ENCODE measurements around the gene SLC9A2.

The SLC9A2 gene

DNA sequence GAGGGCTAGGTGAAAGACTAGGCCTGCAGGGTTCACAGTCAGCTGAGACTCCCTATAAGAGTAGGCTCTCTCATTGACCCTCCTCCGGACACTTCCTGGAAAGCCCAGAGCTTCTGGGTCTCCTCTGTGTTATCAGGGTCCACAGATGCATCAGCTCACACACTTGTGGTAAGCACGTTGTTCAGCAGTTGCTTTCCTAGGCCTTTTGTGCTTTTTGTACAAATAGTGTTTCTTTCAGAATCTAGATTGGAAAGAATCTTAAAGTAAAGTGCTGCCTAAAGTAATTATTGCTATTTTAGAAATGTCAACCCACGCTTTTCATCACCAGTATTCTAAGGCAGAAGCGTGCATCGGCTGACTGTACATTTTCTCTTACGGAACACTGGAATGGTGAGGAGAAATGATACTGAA lies 15.5 kb downstream of the SLC9A2 start:
- DNase-seq (ENCODE audit: low read depth), result no peak
- TF ChIP-seq, protein P1, sequence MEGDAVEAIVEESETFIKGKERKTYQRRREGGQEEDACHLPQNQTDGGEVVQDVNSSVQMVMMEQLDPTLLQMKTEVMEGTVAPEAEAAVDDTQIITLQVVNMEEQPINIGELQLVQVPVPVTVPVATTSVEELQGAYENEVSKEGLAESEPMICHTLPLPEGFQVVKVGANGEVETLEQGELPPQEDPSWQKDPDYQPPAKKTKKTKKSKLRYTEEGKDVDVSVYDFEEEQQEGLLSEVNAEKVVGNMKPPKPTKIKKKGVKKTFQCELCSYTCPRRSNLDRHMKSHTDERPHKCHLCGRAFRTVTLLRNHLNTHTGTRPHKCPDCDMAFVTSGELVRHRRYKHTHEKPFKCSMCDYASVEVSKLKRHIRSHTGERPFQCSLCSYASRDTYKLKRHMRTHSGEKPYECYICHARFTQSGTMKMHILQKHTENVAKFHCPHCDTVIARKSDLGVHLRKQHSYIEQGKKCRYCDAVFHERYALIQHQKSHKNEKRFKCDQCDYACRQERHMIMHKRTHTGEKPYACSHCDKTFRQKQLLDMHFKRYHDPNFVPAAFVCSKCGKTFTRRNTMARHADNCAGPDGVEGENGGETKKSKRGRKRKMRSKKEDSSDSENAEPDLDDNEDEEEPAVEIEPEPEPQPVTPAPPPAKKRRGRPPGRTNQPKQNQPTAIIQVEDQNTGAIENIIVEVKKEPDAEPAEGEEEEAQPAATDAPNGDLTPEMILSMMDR (IDR thresholded peaks at IDR 0.05; ENCODE audit: insufficient read depth, low read depth, low read length, missing control alignments), result no peak

DNA sequence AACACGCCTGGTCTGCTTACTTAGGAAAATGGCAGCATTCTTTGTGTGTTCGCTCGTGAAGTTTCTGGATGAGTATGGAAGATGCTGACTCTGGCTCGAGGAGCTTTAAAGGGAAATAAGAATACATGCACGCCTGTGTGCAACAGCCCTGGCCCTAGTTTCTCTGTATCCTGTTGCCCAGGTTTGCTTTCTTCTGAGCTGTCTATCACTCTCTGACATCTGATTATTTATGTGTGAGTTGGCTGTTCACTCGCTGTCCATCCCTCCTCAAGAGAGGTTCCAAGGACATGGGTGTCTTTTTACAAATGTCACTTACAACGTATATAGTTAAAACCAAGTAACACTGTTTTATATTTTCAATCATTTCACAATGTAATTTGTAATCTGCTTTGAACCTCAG lies 16.0 kb downstream of the SLC9A2 start:
- DNase-seq (ENCODE audit: low read depth), result no peak
- TF ChIP-seq, protein P1 (IDR thresholded peaks at IDR 0.05; ENCODE audit: insufficient read depth, low read depth, low read length, missing control alignments), result no peak
- H3K4me3 ChIP-seq (ENCODE audit: low read length), result no peak overlapping the region

More for the DNA sequence above, 15.5 kb downstream of the SLC9A2 start:
- H3K4me3 ChIP-seq (ENCODE audit: low read length), result no peak overlapping the region

DNA sequence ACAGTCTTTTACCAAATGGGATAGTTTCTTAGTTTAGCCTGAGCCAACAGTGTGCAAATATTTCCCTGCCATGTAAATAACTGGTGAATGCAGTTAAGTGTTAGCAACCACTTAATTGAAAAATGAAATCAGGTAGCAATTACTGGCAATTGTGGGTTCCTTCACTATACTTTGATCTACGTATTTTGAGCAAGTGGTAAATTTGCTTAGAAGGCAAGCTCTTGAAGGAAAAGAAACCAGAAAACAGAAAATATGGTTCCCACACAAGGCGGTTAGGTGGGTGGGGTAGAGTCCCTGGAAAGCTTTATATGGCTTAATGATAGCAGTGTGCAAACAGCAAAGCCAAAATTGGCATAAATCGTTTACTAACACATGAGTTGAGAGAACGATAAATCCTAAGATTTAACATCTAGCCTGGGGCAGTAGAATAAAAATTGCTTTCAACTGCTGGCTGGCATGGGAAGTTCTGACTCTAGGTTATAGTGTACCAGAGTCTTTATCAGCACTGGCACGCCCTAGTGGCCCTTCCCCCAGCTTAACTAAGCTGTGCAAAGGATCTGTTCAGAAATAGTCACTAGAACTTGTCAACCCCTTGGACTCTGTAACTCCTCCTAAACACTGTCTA lies 17.0 kb downstream of the SLC9A2 start:
- TF ChIP-seq, protein P1 (IDR thresholded peaks at IDR 0.05; ENCODE audit: insufficient read depth, low read depth, low read length, missing control alignments), result no peak
- no peak for DNase-seq (ENCODE audit: low read depth)

DNA sequence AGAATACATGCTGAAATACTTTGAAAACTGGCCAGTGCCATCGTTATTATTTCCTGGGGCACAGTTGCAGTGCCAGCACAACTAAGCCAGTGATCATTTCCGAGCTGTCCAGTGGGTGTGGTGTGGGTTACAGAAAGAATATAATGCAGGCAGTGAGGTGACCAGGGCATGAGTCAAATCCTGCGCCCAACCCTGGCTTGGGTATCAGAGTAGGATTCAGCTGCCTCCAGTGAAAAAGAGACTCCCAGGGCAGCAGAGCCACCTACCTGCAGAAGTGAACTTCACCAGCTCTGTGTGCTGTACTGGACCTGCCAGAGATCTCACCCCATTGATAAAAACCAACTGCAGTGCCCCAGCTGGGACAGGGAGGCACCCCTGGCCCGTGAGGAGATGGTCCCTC lies 18.0 kb downstream of the SLC9A2 start:
- DNase-seq (ENCODE audit: low read depth), result no peak
- TF ChIP-seq, protein P1 (IDR thresholded peaks at IDR 0.05; ENCODE audit: insufficient read depth, low read depth, low read length, missing control alignments), result no peak
- no peak overlapping the region for H3K4me3 ChIP-seq (ENCODE audit: low read length)

More for the DNA sequence above, 17.0 kb downstream of the SLC9A2 start:
- no peak overlapping the region for H3K4me3 ChIP-seq (ENCODE audit: low read length)

DNA sequence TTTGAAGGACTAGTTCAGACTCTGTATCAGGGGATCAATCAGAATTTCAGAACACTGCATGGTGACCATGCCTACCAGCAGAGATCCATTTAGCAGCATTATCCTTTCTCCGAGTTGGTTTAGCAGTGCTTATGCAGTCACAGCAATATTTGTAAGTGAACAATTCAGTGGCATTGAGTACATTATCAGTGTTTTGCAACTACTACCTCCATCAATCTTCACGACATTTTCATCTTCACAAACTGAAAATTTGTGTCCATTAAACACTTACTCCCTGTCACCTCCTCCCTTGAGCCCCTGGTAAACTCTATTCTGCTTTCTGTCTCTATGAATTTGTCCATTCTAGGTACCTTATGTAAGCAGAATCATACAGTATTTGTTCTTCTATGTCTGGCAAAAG lies 20.1 kb downstream of the SLC9A2 start:
- no peak for DNase-seq (ENCODE audit: low read depth)
- no peak overlapping the region for H3K4me3 ChIP-seq (ENCODE audit: low read length)
- TF ChIP-seq, protein P1 (IDR thresholded peaks at IDR 0.05; ENCODE audit: insufficient read depth, low read depth, low read length, missing control alignments), result no peak

DNA sequence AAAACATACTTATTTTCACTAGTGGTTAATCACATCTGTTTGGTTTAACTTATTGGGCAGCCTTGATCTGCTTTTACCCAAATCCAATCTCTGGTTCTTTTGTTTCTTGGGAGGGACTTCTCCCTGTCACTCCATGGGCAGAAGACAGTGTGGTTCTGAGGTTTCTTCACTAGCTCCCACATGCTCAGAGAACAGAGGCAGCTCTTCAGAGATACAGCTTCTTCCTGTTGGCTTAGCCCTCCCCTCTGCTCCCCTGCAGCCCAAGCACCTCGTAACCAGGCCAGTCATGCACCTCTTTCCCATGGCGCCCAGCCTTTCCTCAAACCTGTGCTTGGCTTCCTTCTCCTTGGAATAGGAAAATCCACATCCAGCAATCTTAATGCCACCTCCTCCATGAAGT lies 32.8 kb downstream of the SLC9A2 start:
- no peak for DNase-seq (ENCODE audit: low read depth)
- TF ChIP-seq, protein P1 (IDR thresholded peaks at IDR 0.05; ENCODE audit: insufficient read depth, low read depth, low read length, missing control alignments), result no peak
- H3K4me3 ChIP-seq (ENCODE audit: low read length), result no peak overlapping the region

DNA sequence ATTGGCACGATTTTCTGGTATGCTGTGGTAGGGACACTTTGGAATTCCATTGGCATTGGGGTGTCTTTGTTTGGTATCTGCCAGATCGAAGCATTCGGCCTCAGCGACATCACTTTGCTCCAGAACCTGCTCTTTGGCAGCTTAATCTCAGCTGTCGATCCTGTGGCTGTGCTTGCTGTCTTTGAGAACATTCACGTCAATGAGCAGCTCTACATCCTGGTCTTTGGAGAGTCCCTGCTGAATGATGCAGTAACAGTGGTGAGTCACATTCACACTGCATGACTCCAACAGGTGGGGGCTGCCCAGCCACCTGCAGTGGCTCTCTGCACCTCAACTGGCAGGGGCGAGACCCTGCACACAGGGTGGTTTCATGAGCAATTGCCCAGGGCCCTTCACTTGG lies 38.4 kb downstream of the SLC9A2 start:
- no peak overlapping the region for H3K4me3 ChIP-seq (ENCODE audit: low read length)
- DNase-seq (ENCODE audit: low read depth), result peak; percentile 73
- TF ChIP-seq, protein P1 (IDR thresholded peaks at IDR 0.05; ENCODE audit: insufficient read depth, low read depth, low read length, missing control alignments), result no peak

Measured in epithelial cell of esophagus (primary cell).